Fibroblast of villous mesenchyme (primary cell): ENCODE measurements around the gene TBC1D16. TPM values are rescaled to one million over a fixed set of nuclear protein-coding genes. Genes with fewer than 3 reads are reported as not detected.
A peak's percentile ranks its signal among the peaks of the same experiment; 100 is the strongest.

Source experiments
- DNase-seq: peaks from one replicate; pipeline ENCODE4 v3.0.0-alpha.2; 2010; ENCODE audit warnings: low read depth
- H3K4me3 ChIP-seq: 2 replicates; pipeline ENCODE4 v1.5.1; 2011; ENCODE audit warnings: low read depth, mild to moderate bottlenecking, low read length
- total RNA-seq: library from RNA; depleted of rRNA; stranded (reverse); fragments of >200 nt; gene quantifications from 2 replicates; pipeline ENCODE4 v1.2.3, GENCODE V29; 2012
- TF ChIP-seq, protein P1 (sequence below): IDR thresholded peaks from 2 replicates; pipeline ENCODE4 v1.5.1; 2012; ENCODE audit warnings: low read depth, mild to moderate bottlenecking, low read length; ENCODE audit not compliant: insufficient read depth

The TBC1D16 gene
- total RNA-seq, 1 donor, result 32.8 TPM

DNA sequence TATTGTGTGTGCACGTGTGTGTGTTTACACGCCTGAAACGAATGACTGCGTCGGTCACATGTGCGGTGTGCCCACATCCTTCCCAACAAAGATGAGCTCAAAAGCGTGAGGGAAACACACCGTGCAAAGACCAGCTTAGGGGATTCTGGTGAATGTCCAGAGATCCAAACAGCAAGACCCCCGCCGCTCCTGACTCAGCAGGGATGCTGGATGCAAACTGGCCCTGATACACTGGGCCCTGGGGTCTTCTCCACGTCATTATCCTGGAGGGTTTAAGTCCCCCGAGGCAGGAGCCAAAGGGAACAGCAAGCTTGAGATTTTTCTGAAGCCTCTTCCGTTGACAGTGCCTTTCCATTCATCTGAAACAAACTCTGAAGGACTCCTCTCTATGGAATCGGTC is 59.2 kb downstream of the TBC1D16 start:
- DNase-seq, result no peak
- TF ChIP-seq, protein P1, sequence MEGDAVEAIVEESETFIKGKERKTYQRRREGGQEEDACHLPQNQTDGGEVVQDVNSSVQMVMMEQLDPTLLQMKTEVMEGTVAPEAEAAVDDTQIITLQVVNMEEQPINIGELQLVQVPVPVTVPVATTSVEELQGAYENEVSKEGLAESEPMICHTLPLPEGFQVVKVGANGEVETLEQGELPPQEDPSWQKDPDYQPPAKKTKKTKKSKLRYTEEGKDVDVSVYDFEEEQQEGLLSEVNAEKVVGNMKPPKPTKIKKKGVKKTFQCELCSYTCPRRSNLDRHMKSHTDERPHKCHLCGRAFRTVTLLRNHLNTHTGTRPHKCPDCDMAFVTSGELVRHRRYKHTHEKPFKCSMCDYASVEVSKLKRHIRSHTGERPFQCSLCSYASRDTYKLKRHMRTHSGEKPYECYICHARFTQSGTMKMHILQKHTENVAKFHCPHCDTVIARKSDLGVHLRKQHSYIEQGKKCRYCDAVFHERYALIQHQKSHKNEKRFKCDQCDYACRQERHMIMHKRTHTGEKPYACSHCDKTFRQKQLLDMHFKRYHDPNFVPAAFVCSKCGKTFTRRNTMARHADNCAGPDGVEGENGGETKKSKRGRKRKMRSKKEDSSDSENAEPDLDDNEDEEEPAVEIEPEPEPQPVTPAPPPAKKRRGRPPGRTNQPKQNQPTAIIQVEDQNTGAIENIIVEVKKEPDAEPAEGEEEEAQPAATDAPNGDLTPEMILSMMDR, result no peak
- H3K4me3 ChIP-seq, result no peak overlapping the region

DNA sequence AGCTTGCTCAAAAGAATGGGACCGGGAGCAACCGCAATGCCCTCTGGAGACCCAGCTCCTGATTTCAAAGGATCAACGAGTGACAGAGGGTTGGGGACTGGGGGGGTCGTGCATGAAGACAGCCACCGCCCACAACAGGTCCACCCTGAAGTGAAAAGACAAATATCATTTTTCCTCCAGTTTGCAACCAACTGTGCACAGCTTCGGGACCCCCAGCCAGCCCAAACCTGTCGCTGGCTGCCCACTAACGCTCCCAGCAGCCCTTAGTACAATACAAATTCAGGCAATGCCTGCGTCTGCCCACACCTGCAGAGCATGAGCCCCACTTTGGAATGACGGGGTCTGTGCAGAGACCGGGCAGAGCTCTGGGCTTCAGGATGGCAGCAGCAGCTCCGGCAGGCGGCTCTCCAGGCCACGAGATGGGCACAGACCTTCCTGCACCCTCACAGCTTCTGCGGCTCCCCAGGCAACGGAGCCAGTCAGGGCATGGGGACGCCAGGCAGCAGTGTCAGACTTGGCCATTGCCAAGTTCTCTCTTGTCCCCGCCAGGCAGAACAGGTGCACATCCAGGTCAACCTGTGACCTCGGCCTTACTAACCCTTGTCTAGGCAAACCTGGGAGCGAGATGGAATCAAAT is 60.1 kb downstream of the TBC1D16 start:
- no peak overlapping the region for H3K4me3 ChIP-seq
- DNase-seq, result no peak
- TF ChIP-seq, protein P1, result no peak

DNA sequence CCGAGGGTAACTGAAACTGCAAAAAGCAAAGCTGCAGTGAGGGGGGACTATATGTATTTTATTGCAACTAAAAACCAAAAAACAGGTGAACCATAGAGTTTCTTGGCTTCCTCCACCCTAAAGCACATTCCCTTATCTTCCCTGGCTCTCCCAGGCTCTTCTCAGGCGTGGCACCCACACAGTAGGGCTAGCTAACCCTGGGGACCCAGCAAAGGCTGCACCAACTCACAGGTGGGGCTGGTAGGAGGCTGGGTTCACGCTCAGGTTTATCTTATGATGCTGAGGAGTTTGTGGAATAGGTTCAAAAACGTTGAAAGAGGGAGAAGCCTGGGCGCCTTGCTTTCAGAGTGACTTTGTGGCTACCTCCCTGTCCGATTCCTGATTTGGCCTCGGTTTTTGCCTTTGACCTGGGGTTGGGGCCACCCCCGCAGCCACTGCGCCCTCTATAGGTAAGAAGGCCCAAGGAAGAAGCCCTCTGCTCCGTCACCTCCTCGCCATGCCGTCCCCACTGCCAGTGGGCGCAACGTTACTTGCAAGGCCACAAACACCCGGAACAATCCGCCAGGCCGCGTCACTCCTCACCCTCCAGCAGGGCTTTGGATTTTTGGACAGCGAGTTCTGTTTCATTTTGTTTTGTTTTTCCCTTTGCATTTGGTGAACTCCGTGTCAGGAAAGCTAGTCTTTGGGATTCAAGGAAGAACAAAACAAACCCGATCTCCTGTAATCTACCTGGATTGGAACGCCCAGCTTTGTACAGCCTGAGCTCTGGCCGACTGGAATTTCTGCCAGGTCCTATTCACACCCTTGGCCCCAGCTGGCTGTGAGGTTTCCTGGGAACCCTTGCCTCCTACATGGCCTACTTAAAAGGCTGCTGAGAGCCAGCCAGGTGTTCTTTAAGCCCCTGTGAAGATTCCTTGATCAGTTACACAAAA is 60.8 kb downstream of the TBC1D16 start:
- H3K4me3 ChIP-seq, result no peak overlapping the region
- no peak for DNase-seq
- TF ChIP-seq, protein P1, result peak; percentile 27

DNA sequence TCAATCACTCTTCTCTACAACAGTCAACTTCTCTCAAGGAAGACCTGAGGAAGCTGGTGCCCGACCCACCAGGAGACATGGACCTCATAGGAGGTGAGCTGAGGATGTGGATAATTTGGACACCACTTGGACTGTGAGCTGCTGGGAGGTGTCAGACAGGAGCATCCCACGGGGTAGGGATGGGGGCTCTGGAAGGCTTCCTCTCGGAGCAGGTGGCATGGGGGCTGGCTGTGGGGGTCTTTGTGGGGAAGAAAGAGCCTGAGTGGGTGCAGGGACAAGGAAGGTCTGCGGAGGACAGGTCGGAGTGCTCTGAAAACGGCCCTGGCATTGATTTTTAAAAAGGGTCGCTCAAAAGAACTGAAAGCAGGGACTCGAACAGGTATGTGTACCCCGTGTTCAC is 64.0 kb downstream of the TBC1D16 start:
- H3K4me3 ChIP-seq, result no peak overlapping the region
- DNase-seq, result no peak
- TF ChIP-seq, protein P1, result no peak

DNA sequence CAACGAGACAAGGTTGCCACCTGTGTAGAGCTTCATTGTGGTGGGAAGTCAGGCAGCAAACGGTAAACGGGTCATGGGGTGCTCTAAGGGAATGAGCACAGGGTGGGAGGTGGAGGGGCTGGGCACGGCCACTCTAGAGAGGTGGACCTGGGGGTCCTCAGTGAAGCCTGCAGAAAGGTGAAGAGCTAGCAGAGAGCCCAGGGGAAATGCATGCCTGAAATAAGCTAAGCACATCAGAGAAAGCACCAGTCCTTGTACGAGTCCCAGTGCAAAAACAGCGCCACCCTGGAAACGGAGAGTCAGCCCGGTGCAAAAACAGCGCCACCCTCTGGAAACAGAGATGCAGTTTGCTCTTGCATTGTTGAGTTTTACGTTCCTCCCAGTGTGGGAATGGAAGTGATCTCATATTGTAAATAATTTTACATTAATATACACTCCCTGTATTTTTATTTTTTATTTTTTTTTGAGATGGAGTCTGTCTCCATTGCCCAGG is 65.0 kb downstream of the TBC1D16 start:
- DNase-seq, result no peak
- H3K4me3 ChIP-seq, result no peak overlapping the region
- TF ChIP-seq, protein P1, result peak; percentile 48

DNA sequence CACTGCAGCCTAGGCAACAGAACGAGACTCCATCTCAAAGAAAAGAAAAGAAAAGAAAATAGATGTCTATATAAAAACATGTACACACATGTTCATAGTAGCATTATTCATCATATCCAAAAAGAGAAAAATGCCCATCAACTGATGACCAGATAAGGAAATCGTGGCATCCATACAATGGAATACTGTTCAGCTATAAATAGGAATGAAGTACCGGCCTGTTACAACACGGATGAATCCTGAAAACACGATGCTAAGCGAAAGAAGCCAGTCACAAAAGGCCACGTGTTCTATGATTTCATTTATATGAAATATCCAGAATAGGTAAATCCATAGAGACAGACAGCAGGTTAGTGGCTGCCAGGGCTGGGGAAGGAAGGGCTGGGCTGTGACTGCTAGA is 65.8 kb downstream of the TBC1D16 start:
- no peak for DNase-seq
- H3K4me3 ChIP-seq, result no peak overlapping the region
- TF ChIP-seq, protein P1, result no peak
